OCI-LY1 (cell line): ENCODE results near the gene ROBO1.
"Not testable (repeated sequence)": the region's sequence is repeated elsewhere in the genome, so short reads cannot be mapped to it uniquely, and the experiment has no call there.

Experiments
- H2AFZ ChIP-seq: fragments of 200-600 bp; sonication (generic), shearing (Covaris generic); 2 replicates; pipeline ENCODE4 v1.6.0; 2014; ENCODE audit warnings: antibody characterized with exemption, mild to moderate bottlenecking, low read length
- H3F3A ChIP-seq: fragments of 200-600 bp; sonication (generic), shearing (Covaris generic); 2 replicates; pipeline ENCODE4 v1.6.0; 2014; ENCODE audit warnings: mild to moderate bottlenecking, antibody characterized with exemption, low read length, moderate library complexity; ENCODE audit not compliant: insufficient read depth
- H3K27ac ChIP-seq: fragments of 200-600 bp; sonication (generic); 2 replicates; pipeline ENCODE4 v1.5.1; 2014; ENCODE audit warnings: low read length, mixed run types, mild to moderate bottlenecking, low read depth; ENCODE audit not compliant: poor library complexity, severe bottlenecking
- H3K27me3 ChIP-seq: fragments of 200-600 bp; sonication (generic); 2 replicates; pipeline ENCODE4 v1.6.0; 2014; ENCODE audit warnings: antibody characterized with exemption, mild to moderate bottlenecking, low read length, moderate library complexity; ENCODE audit not compliant: insufficient read depth
- H3K36me3 ChIP-seq: fragments of 200-600 bp; sonication (generic); 2 replicates; pipeline ENCODE4 v1.6.1; 2014; ENCODE audit warnings: mild to moderate bottlenecking, antibody characterized with exemption, low read length, moderate library complexity, mixed read lengths; ENCODE audit not compliant: insufficient read depth
- H3K4me1 ChIP-seq: fragments of 200-600 bp; sonication (generic); 2 replicates; pipeline ENCODE4 v1.5.1; 2014; ENCODE audit warnings: mild to moderate bottlenecking, low read length, moderate library complexity; ENCODE audit not compliant: insufficient read depth, severe bottlenecking
- H3K4me2 ChIP-seq: fragments of 200-600 bp; sonication (generic), shearing (Covaris generic); 2 replicates; pipeline ENCODE4 v1.6.1; 2014; ENCODE audit warnings: low read length
- H3K4me3 ChIP-seq: fragments of 200-600 bp; sonication (generic); 2 replicates; pipeline ENCODE4 v1.5.1; 2014; ENCODE audit warnings: low read length, low read depth, mild to moderate bottlenecking, mixed read lengths; ENCODE audit not compliant: poor library complexity, severe bottlenecking
- H3K79me2 ChIP-seq: fragments of 200-600 bp; shearing (Covaris generic); 2 replicates; pipeline ENCODE4 v1.6.1; 2016; ENCODE audit warnings: mixed run types, low read length, mixed read lengths; ENCODE audit not compliant: insufficient read depth
- H3K9ac ChIP-seq: fragments of 200-600 bp; sonication (generic), shearing (Covaris generic); 2 replicates; pipeline ENCODE4 v1.6.1; 2014; ENCODE audit warnings: mild to moderate bottlenecking, low read length, mixed read lengths
- H3K9me2 ChIP-seq: fragments of 200-600 bp; sonication (generic), shearing (Covaris generic); 2 replicates; pipeline ENCODE4 v1.6.1; 2014; ENCODE audit warnings: low read depth, mild to moderate bottlenecking, low read length, mixed read lengths
- H3K9me3 ChIP-seq: fragments of 200-600 bp; shearing (Covaris generic); 2 replicates; pipeline ENCODE4 v1.6.1; 2014; ENCODE audit warnings: low read length, mixed read lengths
- H4K20me1 ChIP-seq: fragments of 200-600 bp; sonication (generic), shearing (Covaris generic); 2 replicates; pipeline ENCODE4 v1.6.0; 2016; ENCODE audit warnings: mild to moderate bottlenecking, low read length; ENCODE audit not compliant: insufficient read depth
- CTCF ChIP-seq: fragments of 200-600 bp; sonication (generic), shearing (Covaris generic); IDR thresholded peaks from 2 replicates; pipeline ENCODE4 v1.5.1; 2017; ENCODE audit warnings: mild to moderate bottlenecking, antibody characterized with exemption, low read length, moderate library complexity, mixed read lengths
- EZH2 ChIP-seq: fragments of 200-600 bp; sonication (generic), shearing (Covaris generic); IDR thresholded peaks from 2 replicates; pipeline ENCODE4 v1.8.0; 2017; ENCODE audit warnings: borderline replicate concordance, mixed run types, mild to moderate bottlenecking, antibody characterized with exemption, low read length, moderate library complexity, mixed read lengths

ROBO1 gene

DNA sequence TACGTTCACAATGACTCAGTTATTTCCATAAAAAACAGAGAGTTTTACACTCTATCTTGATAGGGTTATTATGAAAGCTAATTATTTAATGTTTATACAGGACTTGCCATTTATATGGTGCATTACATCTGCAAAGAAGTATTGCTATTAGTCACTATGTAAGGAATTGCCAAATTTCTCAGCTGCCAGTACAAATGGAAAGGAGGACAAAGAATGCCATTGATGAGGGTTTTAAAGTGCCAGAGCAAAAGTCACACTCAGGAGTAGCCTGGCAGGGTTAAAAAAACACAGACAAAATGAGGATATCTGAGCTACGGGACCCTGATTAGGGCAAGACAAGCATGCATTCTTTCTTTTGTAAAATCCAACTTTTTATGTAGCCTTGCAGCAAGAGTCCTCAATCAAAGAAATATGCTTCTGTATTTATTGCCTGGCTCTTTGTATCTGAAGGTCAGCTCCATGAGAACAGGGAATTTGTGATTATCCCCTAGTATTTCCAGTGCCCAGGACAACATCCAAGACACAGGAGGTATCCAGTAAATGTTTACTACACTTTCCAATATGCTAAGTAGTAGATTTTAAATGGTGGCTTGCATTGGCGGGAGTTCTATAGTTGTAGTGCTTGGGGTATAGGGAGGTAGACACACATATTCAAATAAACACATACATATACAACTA, 1013.6 kb downstream of the ROBO1 start:
- no peaks in the 10 kb centered on the region for H3K79me2 ChIP-seq
- H3K4me2 ChIP-seq: no peak overlapping the region
- no peaks in the 10 kb centered on the region for H4K20me1 ChIP-seq
- no peaks in the 10 kb centered on the region for H3F3A ChIP-seq
- no peaks in the 10 kb centered on the region for H3K9me3 ChIP-seq
- H2AFZ ChIP-seq: no peak overlapping the region
- no peak overlapping the region for H3K27ac ChIP-seq
- no peak overlapping the region for H3K9ac ChIP-seq
- no peaks in the 10 kb centered on the region for H3K4me1 ChIP-seq
- H3K9me2 ChIP-seq: no peaks in the 10 kb centered on the region
- H3K4me3 ChIP-seq: no peak overlapping the region
- TF ChIP-seq EZH2 (no peak), CTCF (no peak)
- no peaks in the 10 kb centered on the region for H3K27me3 ChIP-seq
- no peaks in the 10 kb centered on the region for H3K36me3 ChIP-seq

DNA sequence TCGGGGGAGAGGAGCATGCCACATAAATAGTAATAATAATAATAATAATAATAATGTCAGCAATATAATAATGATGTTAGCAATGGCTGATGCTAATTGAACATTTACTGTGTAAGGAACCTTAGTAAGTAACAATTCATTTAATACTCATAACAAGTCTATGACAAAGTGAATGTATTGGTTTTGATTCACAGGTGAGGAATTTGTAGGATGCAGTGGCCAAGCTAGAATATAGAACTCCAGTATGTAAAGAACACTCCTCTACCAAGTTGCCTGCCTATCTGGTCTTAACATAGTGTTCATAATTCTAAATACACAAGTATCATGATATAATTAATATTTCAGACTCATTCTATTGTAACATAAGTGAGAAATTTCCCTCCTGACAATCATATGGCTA, 1016.5 kb downstream of the ROBO1 start:
- TF ChIP-seq CTCF: no peak
- no peak for TF ChIP-seq EZH2
- Histone ChIP-seq H4K20me1 (no peaks in the 10 kb centered on the region), H2AFZ (no peak overlapping the region)

GRCh38 chr3:78750291-78750690, 1017.5 kb downstream of the ROBO1 start:
- not testable (repeated sequence) for H3K79me2 ChIP-seq, H3K27me3 ChIP-seq, H4K20me1 ChIP-seq, H3K36me3 ChIP-seq, H3K9me3 ChIP-seq, H3K4me1 ChIP-seq, H3K9me2 ChIP-seq, H3K4me2 ChIP-seq, H2AFZ ChIP-seq, H3K4me3 ChIP-seq, H3F3A ChIP-seq, H3K27ac ChIP-seq, H3K9ac ChIP-seq

More for the DNA sequence above, 1016.5 kb downstream of the ROBO1 start:
- Histone ChIP-seq H3K4me1 (no peaks in the 10 kb centered on the region), H3K4me3 (no peak overlapping the region), H3K27ac (no peak overlapping the region), H3K27me3 (no peaks in the 10 kb centered on the region), H3K9ac (no peak overlapping the region), H3F3A (no peaks in the 10 kb centered on the region), H3K36me3 (no peaks in the 10 kb centered on the region), H3K9me2 (no peaks in the 10 kb centered on the region), H3K9me3 (no peaks in the 10 kb centered on the region), H3K79me2 (no peaks in the 10 kb centered on the region), H3K4me2 (no peak overlapping the region)

GRCh38 chr3:78749056-78749455, 1018.7 kb downstream of the ROBO1 start:
- Histone ChIP-seq H3K4me1 (no peaks in the 10 kb centered on the region), H3K4me3 (no peak overlapping the region), H3K27me3 (no peaks in the 10 kb centered on the region), H3F3A (no peaks in the 10 kb centered on the region), H3K36me3 (no peaks in the 10 kb centered on the region), H3K4me2 (no peak overlapping the region), H3K27ac (no peak overlapping the region), H2AFZ (no peak overlapping the region), H4K20me1 (no peaks in the 10 kb centered on the region), H3K79me2 (no peaks in the 10 kb centered on the region), H3K9me2 (no peaks in the 10 kb centered on the region), H3K9ac (no peak overlapping the region), H3K9me3 (no peaks in the 10 kb centered on the region)
- no peak for TF ChIP-seq CTCF
- no peak for TF ChIP-seq EZH2
